Myocyte (in vitro differentiated cells): ENCODE data around the gene PPL. TPM values are rescaled to one million over a fixed set of nuclear protein-coding genes. Genes with fewer than 3 reads are reported as not detected.
"Not testable (repeated sequence)": the region's sequence is repeated elsewhere in the genome, so short reads cannot be mapped to it uniquely, and the experiment has no call there.

Source experiments
- DNase-seq: peaks from one replicate; pipeline ENCODE4 v3.0.0-alpha.2; 2012; ENCODE audit warnings: low read depth
- total RNA-seq: library from RNA; depleted of rRNA; stranded (reverse); fragments of >200 nt; gene quantifications from 2 replicates; pipeline ENCODE4 v1.2.3, GENCODE V29; 2014

The PPL gene
- total RNA-seq, 1 donor from 2014 or later = 5.9 TPM

GRCh38 chr16:4958510-4959438 lies 21.8 kb upstream of the PPL start:
- DNase-seq = no peak

GRCh38 chr16:4957720-4958509 lies 21.0 kb upstream of the PPL start, which contains the start of gene SEC14L5:
SEC14L5 (plus strand) TSS chr16:4958330; CDS start chr16:4959324, 994 bp downstream.
- peak; percentile 97 for DNase-seq

- no peak for DNase-seq
These were observed 20.4 kb upstream of the PPL start for GRCh38 chr16:4957420-4957719.

- no peak for DNase-seq
These were observed 17.8 kb upstream of the PPL start for GRCh38 chr16:4954714-4955113.

- DNase-seq = not testable (repeated sequence)
These were observed 14.6 kb upstream of the PPL start for GRCh38 chr16:4951583-4951982.

GRCh38 chr16:4949986-4950385 lies 13.0 kb upstream of the PPL start:
- DNase-seq = no peak

GRCh38 chr16:4948903-4949766 lies 12.2 kb upstream of the PPL start:
- no peak for DNase-seq

GRCh38 chr16:4947722-4948503 lies 11.0 kb upstream of the PPL start:
- DNase-seq = no peak

- DNase-seq = no peak
These were observed 10.0 kb upstream of the PPL start for GRCh38 chr16:4946917-4947316.

GRCh38 chr16:4945560-4946502 lies 8.9 kb upstream of the PPL start:
- DNase-seq = peak; percentile 41

GRCh38 chr16:4944333-4945281 lies 7.7 kb upstream of the PPL start:
- DNase-seq = peak; percentile 98

- no peak for DNase-seq
These were observed 5.5 kb upstream of the PPL start for GRCh38 chr16:4942481-4942880.

GRCh38 chr16:4940719-4941118 lies 3.8 kb upstream of the PPL start:
- no peak for DNase-seq

GRCh38 chr16:4938683-4939030 lies 1.7 kb upstream of the PPL start:
- DNase-seq = no peak

- DNase-seq = no peak
These were observed 1.1 kb upstream of the PPL start for GRCh38 chr16:4937782-4938682.

- no peak for DNase-seq
These were observed 562 bp downstream of the PPL start for GRCh38 chr16:4936181-4936990.
